ENCODE results near the gene ZNF608. TPM values are rescaled to one million over a fixed set of nuclear protein-coding genes. Genes with fewer than 3 reads are reported as not detected.

ZNF608 gene
- total RNA-seq, result 5.9 TPM

GRCh38 chr5:124745928-124746915 is at the start of gene ZNF608:
Gene ZNF608, minus strand, starts transcription at chr5:124746639. Its CDS starts 1,650 bp downstream, at chr5:124744989.
- peak in 2 of 3 donors; percentile 39 to 59 for DNase-seq (ENCODE audit: low read depth in 2 of 3, low spot score in 2 of 3)

GRCh38 chr5:124795829-124796228 is 49.4 kb upstream of the ZNF608 start:
- DNase-seq (ENCODE audit: low read depth in 2 of 3, low spot score in 2 of 3), result no peak

GRCh38 chr5:124790895-124791732 is 44.7 kb upstream of the ZNF608 start:
- DNase-seq (ENCODE audit: low read depth in 2 of 3, low spot score in 2 of 3), result no peak

- no peak for DNase-seq (ENCODE audit: low read depth in 2 of 3, low spot score in 2 of 3)
Observed at GRCh38 chr5:124790301-124790894, 44.0 kb upstream of the ZNF608 start.

GRCh38 chr5:124789104-124789605 is 42.7 kb upstream of the ZNF608 start:
- no peak for DNase-seq (ENCODE audit: low read depth in 2 of 3, low spot score in 2 of 3)

GRCh38 chr5:124783794-124784193 is 37.4 kb upstream of the ZNF608 start:
- DNase-seq (ENCODE audit: low read depth in 2 of 3, low spot score in 2 of 3), result no peak

GRCh38 chr5:124783285-124783684 is 36.8 kb upstream of the ZNF608 start:
- no peak for DNase-seq (ENCODE audit: low read depth in 2 of 3, low spot score in 2 of 3)

- no peak for DNase-seq (ENCODE audit: low read depth in 2 of 3, low spot score in 2 of 3)
Observed at GRCh38 chr5:124782262-124782661, 35.8 kb upstream of the ZNF608 start.

GRCh38 chr5:124780011-124780410 is 33.6 kb upstream of the ZNF608 start:
- no peak for DNase-seq (ENCODE audit: low read depth in 2 of 3, low spot score in 2 of 3)

GRCh38 chr5:124773315-124774311 is 27.2 kb upstream of the ZNF608 start:
- DNase-seq (ENCODE audit: low read depth in 2 of 3, low spot score in 2 of 3), result peak in 2 of 3 donors; percentile 64 to 94

- DNase-seq (ENCODE audit: low read depth in 2 of 3, low spot score in 2 of 3), result no peak
Observed at GRCh38 chr5:124772457-124773200, 26.2 kb upstream of the ZNF608 start.

GRCh38 chr5:124771761-124772160 is 25.3 kb upstream of the ZNF608 start:
- DNase-seq (ENCODE audit: low read depth in 2 of 3, low spot score in 2 of 3), result no peak

- DNase-seq (ENCODE audit: low read depth in 2 of 3, low spot score in 2 of 3), result no peak
Observed at GRCh38 chr5:124764992-124765611, 18.7 kb upstream of the ZNF608 start.

- no peak for DNase-seq (ENCODE audit: low read depth in 2 of 3, low spot score in 2 of 3)
Observed at GRCh38 chr5:124764585-124764984, 18.1 kb upstream of the ZNF608 start.

GRCh38 chr5:124761010-124761409 is 14.6 kb upstream of the ZNF608 start:
- no peak for DNase-seq (ENCODE audit: low read depth in 2 of 3, low spot score in 2 of 3)

- no peak for DNase-seq (ENCODE audit: low read depth in 2 of 3, low spot score in 2 of 3)
Observed at GRCh38 chr5:124760608-124761007, 14.2 kb upstream of the ZNF608 start.

- DNase-seq (ENCODE audit: low read depth in 2 of 3, low spot score in 2 of 3), result no peak
Observed at GRCh38 chr5:124755565-124755964, 9.1 kb upstream of the ZNF608 start.

GRCh38 chr5:124755041-124755440 is 8.6 kb upstream of the ZNF608 start:
- DNase-seq (ENCODE audit: low read depth in 2 of 3, low spot score in 2 of 3), result no peak
